Measurements from ENCODE around the gene SLC6A19.

The SLC6A19 gene

DNA sequence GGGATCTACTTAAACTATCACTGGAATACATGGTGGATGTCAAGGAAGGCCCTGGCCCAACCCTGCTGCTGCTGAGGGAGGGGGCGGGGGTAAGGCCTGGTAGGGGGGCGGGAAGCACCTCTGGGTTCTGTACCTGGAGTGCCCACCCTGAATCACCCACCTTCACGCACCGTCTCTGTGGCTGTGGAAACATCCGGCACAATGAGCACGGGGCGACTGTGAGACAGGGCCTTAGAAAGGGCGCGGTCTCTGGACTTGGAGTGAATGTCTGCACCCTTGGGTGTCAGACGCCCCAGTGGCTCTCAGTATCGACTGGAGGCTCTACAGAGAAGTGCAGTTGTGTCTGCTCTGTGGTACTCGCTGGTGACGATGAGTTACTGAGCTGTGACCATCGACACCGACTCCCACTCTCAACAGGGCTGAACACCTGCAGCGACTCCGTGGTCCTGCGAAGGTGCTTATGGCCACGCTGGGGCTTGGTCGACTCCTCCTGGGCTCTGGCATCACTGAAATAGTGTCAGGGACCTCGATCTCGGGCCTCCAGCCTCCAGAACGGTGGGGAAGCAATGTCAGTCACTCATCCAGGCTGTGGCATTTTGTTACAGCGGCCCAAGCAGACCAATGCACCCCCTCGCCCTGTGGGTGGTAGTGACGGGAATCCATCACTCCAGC is 25.5 kb upstream of the SLC6A19 start:
- ChIA-PET POLR2A (no interaction called here), CTCF (interaction anchor here (0.7 to 3.7 kb wide), 3 partner anchors 11 to 1097 kb away, joined by 3 to 33 read pairs (median 4); no protein-coding TSS in a partner anchor)

DNA sequence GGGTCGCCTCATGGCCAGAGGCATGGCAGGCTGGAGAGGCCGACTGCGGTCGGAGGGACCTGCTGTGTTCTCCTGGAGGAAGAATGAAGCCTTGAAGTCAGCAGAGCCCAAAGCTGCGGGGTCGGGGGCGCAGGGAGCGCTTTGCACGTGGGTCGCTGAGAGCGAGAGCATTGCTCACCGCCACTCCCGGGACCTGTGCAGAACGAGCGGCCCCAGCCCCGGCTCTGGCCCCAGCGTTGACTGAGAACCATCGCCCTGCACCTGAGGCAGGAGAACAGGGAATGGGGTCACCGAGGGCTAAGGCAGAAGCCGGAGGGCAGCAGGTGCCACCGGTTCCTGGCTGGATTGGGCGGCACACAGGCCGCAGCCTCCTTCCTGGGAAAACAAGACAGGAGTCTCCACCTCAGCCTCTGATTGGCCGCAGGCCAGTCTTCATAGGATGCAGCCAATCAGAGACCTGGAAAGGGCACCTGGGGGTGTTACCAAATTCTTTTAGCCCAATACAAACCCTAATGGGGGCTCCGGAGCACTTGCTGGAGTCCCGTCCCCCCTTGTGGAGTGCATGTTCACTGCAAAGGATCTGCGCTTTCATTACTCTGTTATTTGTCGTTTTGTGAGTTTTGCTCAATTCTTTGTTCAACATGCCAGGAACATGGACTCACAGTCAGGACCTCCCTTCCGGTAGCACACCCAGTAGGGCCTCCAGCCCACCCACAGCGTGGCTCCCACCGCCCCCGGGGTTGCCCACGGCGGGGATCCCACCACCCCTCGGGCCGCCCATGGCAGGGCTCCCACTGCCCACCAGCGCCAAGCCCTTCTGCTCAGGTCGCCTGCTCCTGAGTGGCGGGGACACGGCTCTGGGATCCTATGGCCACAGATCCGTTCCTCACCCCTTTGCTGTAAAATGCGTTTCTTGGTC is 24.7 kb upstream of the SLC6A19 start:
- CTCF ChIA-PET: interaction anchor here (0.5 to 0.7 kb wide), 2 partner anchors 874 to 1098 kb away, joined by 3 to 6 read pairs; no protein-coding TSS in a partner anchor
- no peaks in the 10 kb centered on the region for H3K9me3 ChIP-seq (ENCODE audit: control insufficient read depth, insufficient read depth, low read depth, low read length)
- no peaks in the 10 kb centered on the region; the same call in 1 of the 2 replicates for H3K4me1 ChIP-seq (ENCODE audit: control insufficient read depth, insufficient read depth, low read length)
- H3K4me3 ChIP-seq (ENCODE audit: low read depth, low read length): no peak overlapping the region
- TF ChIP-seq EGR2 (tag by site-specific recombination; IDR thresholded peaks at IDR 0.05; ENCODE audit: low read depth): 0 out of 2 replicates have a peak, but pooled peaks have one; percentile 20
- no peak for TF ChIP-seq IKZF3 (tag by site-specific recombination; IDR thresholded peaks at IDR 0.05)
- TF ChIP-seq ZBTB21 (tag by site-specific recombination; IDR thresholded peaks at IDR 0.05): no peak
- no peak for TF ChIP-seq ZNF341 (tag by site-specific recombination; IDR thresholded peaks at IDR 0.05; ENCODE audit: low read depth)
- TF ChIP-seq ZNF530 (tag by site-specific recombination; IDR thresholded peaks at IDR 0.05; ENCODE audit: low read depth): no peak
- TF ChIP-seq, protein P1, sequence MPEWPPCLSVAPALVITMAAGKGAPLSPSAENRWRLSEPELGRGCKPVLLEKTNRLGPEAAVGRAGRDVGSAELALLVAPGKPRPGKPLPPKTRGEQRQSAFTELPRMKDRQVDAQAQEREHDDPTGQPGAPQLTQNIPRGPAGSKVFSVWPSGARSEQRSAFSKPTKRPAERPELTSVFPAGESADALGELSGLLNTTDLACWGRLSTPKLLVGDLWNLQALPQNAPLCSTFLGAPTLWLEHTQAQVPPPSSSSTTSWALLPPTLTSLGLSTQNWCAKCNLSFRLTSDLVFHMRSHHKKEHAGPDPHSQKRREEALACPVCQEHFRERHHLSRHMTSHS (tag by site-specific recombination; IDR thresholded peaks at IDR 0.05): no peak
- TF ChIP-seq ZNF416 (tag by site-specific recombination; IDR thresholded peaks at IDR 0.05): no peak
- TF ChIP-seq ZFHX2 (tag by site-specific recombination; conservative IDR thresholded peaks at IDR 0.05): peak; percentile 40; the same call in 1 of the 2 replicates
- TF ChIP-seq SETDB1 (IDR thresholded peaks at IDR 0.05; ENCODE audit: insufficient read length, low read length): no peak
- TF ChIP-seq SP2 (tag by site-specific recombination; IDR thresholded peaks at IDR 0.05): peak; percentile 62
- TF ChIP-seq ZNF157 (tag by site-specific recombination; IDR thresholded peaks at IDR 0.05): no peak
- TF ChIP-seq ZNF266 (tag by site-specific recombination; IDR thresholded peaks at IDR 0.05; ENCODE audit: low read depth): no peak
- no peak for TF ChIP-seq ZNF404 (tag by site-specific recombination; IDR thresholded peaks at IDR 0.05)
- POLR2A ChIA-PET: no interaction called here
- H3K27ac ChIP-seq (ENCODE audit: extremely low read depth, low read depth, low read length): no peak overlapping the region
- H3K36me3 ChIP-seq (ENCODE audit: control insufficient read depth in 2 of 2, insufficient read depth in 1 of 2, low read length in 2 of 2): no peaks in the 10 kb centered on the region

More for the DNA sequence above, 25.5 kb upstream of the SLC6A19 start:
- H3K4me1 ChIP-seq (ENCODE audit: control insufficient read depth, insufficient read depth, low read length): no peaks in the 10 kb centered on the region; the same call in 1 of the 2 replicates
- no peak overlapping the region for H3K27ac ChIP-seq (ENCODE audit: extremely low read depth, low read depth, low read length)
- H3K9me3 ChIP-seq (ENCODE audit: control insufficient read depth, insufficient read depth, low read depth, low read length): no peaks in the 10 kb centered on the region
- TF ChIP-seq ZSCAN23 (tag by site-specific recombination; IDR thresholded peaks at IDR 0.05): no peak
- TF ChIP-seq, protein P2, sequence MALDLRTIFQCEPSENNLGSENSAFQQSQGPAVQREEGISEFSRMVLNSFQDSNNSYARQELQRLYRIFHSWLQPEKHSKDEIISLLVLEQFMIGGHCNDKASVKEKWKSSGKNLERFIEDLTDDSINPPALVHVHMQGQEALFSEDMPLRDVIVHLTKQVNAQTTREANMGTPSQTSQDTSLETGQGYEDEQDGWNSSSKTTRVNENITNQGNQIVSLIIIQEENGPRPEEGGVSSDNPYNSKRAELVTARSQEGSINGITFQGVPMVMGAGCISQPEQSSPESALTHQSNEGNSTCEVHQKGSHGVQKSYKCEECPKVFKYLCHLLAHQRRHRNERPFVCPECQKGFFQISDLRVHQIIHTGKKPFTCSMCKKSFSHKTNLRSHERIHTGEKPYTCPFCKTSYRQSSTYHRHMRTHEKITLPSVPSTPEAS (tag by site-specific recombination; IDR thresholded peaks at IDR 0.05): no peak
- no peak for TF ChIP-seq ZNF311 (tag by site-specific recombination; IDR thresholded peaks at IDR 0.05; ENCODE audit: borderline replicate concordance)
- 0 out of 2 replicates have a peak, but pooled peaks have one; percentile 32 for TF ChIP-seq ZNF423 (tag by site-specific recombination; IDR thresholded peaks at IDR 0.05)
- H3K36me3 ChIP-seq (ENCODE audit: control insufficient read depth in 2 of 2, insufficient read depth in 1 of 2, low read length in 2 of 2): no peaks in the 10 kb centered on the region
- H3K4me3 ChIP-seq (ENCODE audit: low read depth, low read length): no peak overlapping the region

DNA sequence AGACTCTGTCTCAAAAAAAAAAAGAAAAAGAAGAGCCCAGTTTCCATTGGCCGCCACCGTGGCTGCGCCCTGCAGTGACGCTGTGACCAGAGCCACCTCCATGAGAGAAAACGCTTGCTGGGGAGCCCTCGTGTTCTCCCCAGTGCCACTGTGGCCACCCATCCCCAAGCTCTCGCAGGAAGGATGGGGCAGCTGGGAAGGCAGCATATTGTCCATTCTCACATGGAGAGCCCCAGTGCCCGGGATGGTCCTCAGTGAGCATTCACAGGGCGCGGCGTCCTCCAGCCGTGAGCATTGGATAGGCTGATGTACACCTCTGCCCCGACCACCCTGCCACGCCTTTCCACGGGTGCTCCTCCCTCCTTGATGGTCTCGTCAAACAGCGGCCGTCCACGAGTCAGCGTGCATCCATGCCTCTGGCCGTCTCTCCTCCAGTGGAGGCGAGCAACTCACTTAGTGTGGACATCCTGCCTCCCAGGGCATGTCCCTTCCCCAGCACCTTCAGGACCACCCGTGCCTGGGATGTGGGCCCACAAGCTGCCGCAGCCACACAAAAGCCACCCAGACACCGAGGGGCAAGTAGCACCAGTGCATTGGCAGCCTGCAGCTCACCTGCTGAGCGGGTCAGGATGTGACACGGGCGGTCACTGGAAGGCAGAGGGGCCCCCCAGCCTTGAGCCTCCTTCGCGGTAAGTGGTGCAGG is 23.4 kb upstream of the SLC6A19 start:
- Histone ChIP-seq H3K27ac (ENCODE audit: extremely low read depth, low read depth, low read length) (no peak overlapping the region), H3K36me3 (ENCODE audit: control insufficient read depth in 2 of 2, insufficient read depth in 1 of 2, low read length in 2 of 2) (no peaks in the 10 kb centered on the region), H3K4me1 (ENCODE audit: control insufficient read depth, insufficient read depth, low read length) (no peaks in the 10 kb centered on the region; the same call in 1 of the 2 replicates), H3K9me3 (ENCODE audit: control insufficient read depth, insufficient read depth, low read depth, low read length) (no peaks in the 10 kb centered on the region), H3K4me3 (ENCODE audit: low read depth, low read length) (no peak overlapping the region)
- POLR2A ChIA-PET: no interaction called here
- CTCF ChIA-PET: interaction anchor here (1.6 kb wide), 1 partner anchor 10 kb away, joined by 5 read pairs; no protein-coding TSS in a partner anchor
- TF ChIP-seq, protein P3, sequence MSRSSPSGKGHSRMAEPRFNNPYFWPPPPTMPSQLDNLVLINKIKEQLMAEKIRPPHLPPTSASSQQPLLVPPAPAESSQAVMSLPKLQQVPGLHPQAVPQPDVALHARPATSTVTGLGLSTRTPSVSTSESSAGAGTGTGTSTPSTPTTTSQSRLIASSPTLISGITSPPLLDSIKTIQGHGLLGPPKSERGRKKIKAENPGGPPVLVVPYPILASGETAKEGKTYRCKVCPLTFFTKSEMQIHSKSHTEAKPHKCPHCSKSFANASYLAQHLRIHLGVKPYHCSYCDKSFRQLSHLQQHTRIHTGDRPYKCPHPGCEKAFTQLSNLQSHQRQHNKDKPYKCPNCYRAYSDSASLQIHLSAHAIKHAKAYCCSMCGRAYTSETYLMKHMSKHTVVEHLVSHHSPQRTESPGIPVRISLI (tag by site-specific recombination; IDR thresholded peaks at IDR 0.05): no peak
- TF ChIP-seq ZBTB17 (tag by site-specific recombination; IDR thresholded peaks at IDR 0.05): no peak
- TF ChIP-seq, protein P4, sequence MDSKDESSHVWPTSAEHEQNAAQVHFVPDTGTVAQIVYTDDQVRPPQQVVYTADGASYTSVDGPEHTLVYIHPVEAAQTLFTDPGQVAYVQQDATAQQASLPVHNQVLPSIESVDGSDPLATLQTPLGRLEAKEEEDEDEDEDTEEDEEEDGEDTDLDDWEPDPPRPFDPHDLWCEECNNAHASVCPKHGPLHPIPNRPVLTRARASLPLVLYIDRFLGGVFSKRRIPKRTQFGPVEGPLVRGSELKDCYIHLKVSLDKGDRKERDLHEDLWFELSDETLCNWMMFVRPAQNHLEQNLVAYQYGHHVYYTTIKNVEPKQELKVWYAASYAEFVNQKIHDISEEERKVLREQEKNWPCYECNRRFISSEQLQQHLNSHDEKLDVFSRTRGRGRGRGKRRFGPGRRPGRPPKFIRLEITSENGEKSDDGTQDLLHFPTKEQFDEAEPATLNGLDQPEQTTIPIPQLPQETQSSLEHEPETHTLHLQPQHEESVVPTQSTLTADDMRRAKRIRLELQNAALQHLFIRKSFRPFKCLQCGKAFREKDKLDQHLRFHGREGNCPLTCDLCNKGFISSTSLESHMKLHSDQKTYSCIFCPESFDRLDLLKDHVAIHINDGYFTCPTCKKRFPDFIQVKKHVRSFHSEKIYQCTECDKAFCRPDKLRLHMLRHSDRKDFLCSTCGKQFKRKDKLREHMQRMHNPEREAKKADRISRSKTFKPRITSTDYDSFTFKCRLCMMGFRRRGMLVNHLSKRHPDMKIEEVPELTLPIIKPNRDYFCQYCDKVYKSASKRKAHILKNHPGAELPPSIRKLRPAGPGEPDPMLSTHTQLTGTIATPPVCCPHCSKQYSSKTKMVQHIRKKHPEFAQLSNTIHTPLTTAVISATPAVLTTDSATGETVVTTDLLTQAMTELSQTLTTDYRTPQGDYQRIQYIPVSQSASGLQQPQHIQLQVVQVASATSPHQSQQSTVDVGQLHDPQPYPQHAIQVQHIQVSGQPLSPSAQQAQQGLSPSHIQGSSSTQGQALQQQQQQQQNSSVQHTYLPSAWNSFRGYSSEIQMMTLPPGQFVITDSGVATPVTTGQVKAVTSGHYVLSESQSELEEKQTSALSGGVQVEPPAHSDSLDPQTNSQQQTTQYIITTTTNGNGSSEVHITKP (tag by site-specific recombination; IDR thresholded peaks at IDR 0.05): no peak
